NT2/D1 (cell line): ENCODE results near the gene MCAT.

Source experiments
- SUZ12 ChIP-seq: IDR thresholded peaks from 2 replicates; pipeline ENCODE4 v1.6.1; 2011; ENCODE audit not compliant: insufficient read length, insufficient read depth; ENCODE audit errors: extremely low read depth
- YY1 ChIP-seq: IDR thresholded peaks from 2 replicates; pipeline ENCODE4 v1.6.1; 2011; ENCODE audit not compliant: insufficient read length, insufficient read depth
- ZNF274 ChIP-seq: IDR thresholded peaks from 2 replicates; pipeline ENCODE4 v1.6.1; 2011; ENCODE audit warnings: mild to moderate bottlenecking, low read depth, low read length

GRCh38 chr22:43173566-43173965, 30.4 kb upstream of the MCAT start:
- no peak for TF ChIP-seq SUZ12
- TF ChIP-seq YY1: no peak
- TF ChIP-seq ZNF274: no peak
